ENCODE measurements around the gene RHEB. TPM values are rescaled to one million over a fixed set of nuclear protein-coding genes. Genes with fewer than 3 reads are reported as not detected.

RHEB gene
- total RNA-seq, 1 donor from 2014 or later: 143 TPM

GRCh38 chr7:151440799-151441445 is 78.8 kb downstream of the RHEB start:
- Histone ChIP-seq H2AFZ (ENCODE audit: low read depth, low read length) (no peak overlapping the region), H4K20me1 (ENCODE audit: insufficient read depth, low read length) (no peaks in the 10 kb centered on the region), H3K9me3 (ENCODE audit: insufficient read depth, low read depth, low read length) (no peaks in the 10 kb centered on the region), H3K79me2 (ENCODE audit: insufficient read depth, low read length) (no peaks in the 10 kb centered on the region), H3K9ac (ENCODE audit: low read length) (no peak overlapping the region), H3K4me3 (ENCODE audit: insufficient read depth, low read depth, low read length) (no peak overlapping the region), H3K36me3 (ENCODE audit: insufficient read depth, low read length) (no peaks in the 10 kb centered on the region), H3K4me1 (ENCODE audit: insufficient read depth, low read length) (peaks cover 11% of the 10 kb centered on the region), H3K27me3 (ENCODE audit: insufficient read depth, low read length) (peaks cover 8% of the 10 kb centered on the region), H3K4me2 (ENCODE audit: low read length) (peak overlapping the region; percentile 78), H3K27ac (ENCODE audit: low read depth, low read length) (no peak overlapping the region)
- H3K9me3 Mint-ChIP-seq (ENCODE audit: unreplicated experiment): peaks cover 3% of the 10 kb centered on the region
- H3K27me3 Mint-ChIP-seq (ENCODE audit: low read depth, unreplicated experiment): peaks cover 46% of the 10 kb centered on the region
- peaks cover 12% of the 10 kb centered on the region for H3K4me1 Mint-ChIP-seq (ENCODE audit: low read depth, unreplicated experiment)
- FAIRE-seq: no peak
- H3K27ac Mint-ChIP-seq (ENCODE audit: unreplicated experiment): no peak overlapping the region
- peaks cover 2% of the 10 kb centered on the region for H3K36me3 Mint-ChIP-seq (ENCODE audit: low read depth, unreplicated experiment)
- DNase-seq (ENCODE audit: low read depth): no peak
- TF ChIP-seq EZH2 (IDR thresholded peaks at IDR 0.05; ENCODE audit: insufficient read depth, low read length) (no peak), CTCF (IDR thresholded peaks at IDR 0.05; ENCODE audit: insufficient read depth, low read depth, low read length) (no peak)
- H3K4me3 Mint-ChIP-seq (ENCODE audit: unreplicated experiment): peak overlapping the region; percentile 27

GRCh38 chr7:151439855-151440798 is 79.6 kb downstream of the RHEB start, which contains the start of gene CRYGN:
Gene CRYGN, minus strand, starts transcription at chr7:151440141. Its CDS starts 224 bp downstream, at chr7:151439917.
- Mint-ChIP-seq H3K27me3 (ENCODE audit: low read depth, unreplicated experiment) (peaks cover 41% of the 10 kb centered on the region), H3K27ac (ENCODE audit: unreplicated experiment) (peak within 1 kb of the TSS; percentile 69), H3K4me3 (ENCODE audit: unreplicated experiment) (peak within 1 kb of the TSS; percentile 27), H3K9me3 (ENCODE audit: unreplicated experiment) (peaks cover 3% of the 10 kb centered on the region), H3K36me3 (ENCODE audit: low read depth, unreplicated experiment) (peaks cover 2% of the 10 kb centered on the region), H3K4me1 (ENCODE audit: low read depth, unreplicated experiment) (peaks cover 12% of the 10 kb centered on the region)
- no peaks in the 10 kb centered on the region for H3K79me2 ChIP-seq (ENCODE audit: insufficient read depth, low read length)
- H3K27me3 ChIP-seq (ENCODE audit: insufficient read depth, low read length): peaks cover 8% of the 10 kb centered on the region
- no peak within 1 kb of the TSS for H3K9ac ChIP-seq (ENCODE audit: low read length)
- H3K27ac ChIP-seq (ENCODE audit: low read depth, low read length): no peak within 1 kb of the TSS
- no peak for DNase-seq (ENCODE audit: low read depth)
- peak within 1 kb of the TSS; percentile 23 for H3K4me3 ChIP-seq (ENCODE audit: insufficient read depth, low read depth, low read length)
- H4K20me1 ChIP-seq (ENCODE audit: insufficient read depth, low read length): no peaks in the 10 kb centered on the region
- H3K4me2 ChIP-seq (ENCODE audit: low read length): peak within 1 kb of the TSS; percentile 78
- TF ChIP-seq EZH2 (IDR thresholded peaks at IDR 0.05; ENCODE audit: insufficient read depth, low read length) (peak; percentile 54), CTCF (IDR thresholded peaks at IDR 0.05; ENCODE audit: insufficient read depth, low read depth, low read length) (no peak)
- no peaks in the 10 kb centered on the region for H3K9me3 ChIP-seq (ENCODE audit: insufficient read depth, low read depth, low read length)
- H3K4me1 ChIP-seq (ENCODE audit: insufficient read depth, low read length): peaks cover 11% of the 10 kb centered on the region
- H2AFZ ChIP-seq (ENCODE audit: low read depth, low read length): peak within 1 kb of the TSS; percentile 66
- H3K36me3 ChIP-seq (ENCODE audit: insufficient read depth, low read length): no peaks in the 10 kb centered on the region
- no peak for FAIRE-seq

Data from astrocyte (in vitro differentiated cells and primary cell).